SU-DHL-6 (cell line): Measurements from ENCODE around the gene MARVELD2.

ENCODE experiments used
- CTCF ChIP-seq: fragments of 200-600 bp; sonication (generic); IDR thresholded peaks from one replicate; pipeline ENCODE4 v1.5.1; 2017; ENCODE audit warnings: antibody characterized with exemption, mild to moderate bottlenecking, low read length, moderate library complexity; ENCODE audit not compliant: insufficient read depth, poor library complexity, severe bottlenecking
- EZH2phosphoT487 ChIP-seq: fragments of 200-600 bp; sonication (generic), shearing (Covaris generic); conservative IDR thresholded peaks from 2 replicates; pipeline ENCODE4 v1.6.1; 2018; ENCODE audit warnings: mild to moderate bottlenecking, antibody characterized with exemption, low read length, moderate library complexity, mixed read lengths

DNA sequence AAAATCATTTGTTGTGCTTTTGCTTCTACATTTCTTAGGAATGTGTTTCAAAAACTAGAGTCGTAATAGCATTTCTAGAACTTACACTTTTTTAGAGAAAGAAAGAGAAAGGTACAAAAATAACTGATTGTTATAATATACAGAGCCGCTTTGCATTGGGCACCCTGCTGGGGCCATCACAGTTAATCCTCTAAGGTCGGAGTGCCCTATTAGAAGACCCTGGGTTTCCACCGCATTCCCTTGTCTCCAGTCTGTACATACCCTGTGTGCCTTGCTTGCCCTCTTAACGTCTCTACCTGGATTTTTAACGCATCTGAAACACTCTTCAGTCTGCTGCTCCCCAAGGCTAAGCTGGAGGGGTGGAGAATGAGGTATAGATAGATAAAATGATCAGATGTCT is 1.3 kb downstream of the MARVELD2 start:
- TF ChIP-seq CTCF: no peak
- TF ChIP-seq EZH2phosphoT487: no peak
